DMS 273 (cell line): Measurements from ENCODE around the gene SETD9.

Experiments used
- DNase-seq: peaks from one replicate; lab custom pipeline; 2025; ENCODE audit not compliant: unreplicated experiment; lab: John Stamatoyannopoulos, UW

Gene SETD9, protein sequence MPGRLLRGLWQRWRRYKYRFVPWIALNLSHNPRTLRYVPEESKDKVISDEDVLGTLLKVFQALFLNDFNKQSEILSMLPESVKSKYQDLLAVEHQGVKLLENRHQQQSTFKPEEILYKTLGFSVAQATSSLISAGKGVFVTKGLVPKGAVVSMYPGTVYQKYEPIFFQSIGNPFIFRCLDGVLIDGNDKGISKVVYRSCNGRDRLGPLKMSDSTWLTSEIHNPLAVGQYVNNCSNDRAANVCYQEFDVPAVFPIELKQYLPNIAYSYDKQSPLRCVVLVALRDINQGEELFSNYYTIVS

DNA sequence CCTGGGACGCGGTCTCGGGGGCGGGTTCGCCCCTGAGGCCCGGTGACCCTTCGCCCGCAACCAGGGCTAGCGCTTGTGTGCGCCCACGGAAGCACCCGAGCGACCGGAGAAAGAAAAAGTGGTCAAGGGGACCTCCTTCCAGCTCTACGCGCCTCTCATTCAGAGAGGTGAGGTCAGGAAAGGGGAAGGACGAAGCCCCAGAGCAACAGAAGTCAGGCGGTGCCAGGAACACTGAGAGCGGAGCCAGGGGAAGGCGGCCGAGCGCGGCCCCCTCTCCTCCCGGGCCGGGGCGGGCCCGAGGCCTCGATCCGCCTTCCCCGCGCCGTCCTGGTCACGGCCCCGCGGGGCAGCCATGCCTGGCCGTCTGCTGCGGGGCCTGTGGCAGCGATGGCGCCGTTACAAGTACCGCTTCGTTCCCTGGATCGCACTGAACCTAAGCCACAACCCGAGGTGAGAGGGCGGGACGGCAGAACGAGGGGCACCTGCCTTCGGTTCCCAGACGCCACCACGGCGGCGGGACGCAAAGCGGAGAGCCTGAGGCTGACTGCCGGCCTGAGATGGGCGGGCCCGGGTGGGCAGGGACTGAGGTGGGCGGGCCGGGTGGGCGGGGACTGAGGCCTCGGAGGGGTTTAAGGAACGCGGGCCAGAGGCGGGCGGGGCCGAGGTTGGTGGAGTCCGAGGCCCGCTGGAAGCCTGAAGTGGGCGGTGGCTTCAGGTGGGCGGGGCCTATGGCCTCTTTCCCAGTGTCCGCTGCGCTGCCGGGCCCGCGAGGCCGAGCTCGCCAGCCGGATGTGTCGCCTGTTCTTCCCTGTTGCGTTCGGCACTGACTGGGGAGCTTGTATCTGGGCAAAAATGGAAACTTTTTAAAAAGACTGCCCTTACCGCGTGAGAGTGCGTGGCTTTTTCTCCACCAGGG is at the start of gene SETD9:
Gene SETD9 (plus strand): TSS at position 303 of the 916 bp plus-strand sequence. CDS start 50 bp downstream, at position 353.
- peak; percentile 99 for DNase-seq

DNA sequence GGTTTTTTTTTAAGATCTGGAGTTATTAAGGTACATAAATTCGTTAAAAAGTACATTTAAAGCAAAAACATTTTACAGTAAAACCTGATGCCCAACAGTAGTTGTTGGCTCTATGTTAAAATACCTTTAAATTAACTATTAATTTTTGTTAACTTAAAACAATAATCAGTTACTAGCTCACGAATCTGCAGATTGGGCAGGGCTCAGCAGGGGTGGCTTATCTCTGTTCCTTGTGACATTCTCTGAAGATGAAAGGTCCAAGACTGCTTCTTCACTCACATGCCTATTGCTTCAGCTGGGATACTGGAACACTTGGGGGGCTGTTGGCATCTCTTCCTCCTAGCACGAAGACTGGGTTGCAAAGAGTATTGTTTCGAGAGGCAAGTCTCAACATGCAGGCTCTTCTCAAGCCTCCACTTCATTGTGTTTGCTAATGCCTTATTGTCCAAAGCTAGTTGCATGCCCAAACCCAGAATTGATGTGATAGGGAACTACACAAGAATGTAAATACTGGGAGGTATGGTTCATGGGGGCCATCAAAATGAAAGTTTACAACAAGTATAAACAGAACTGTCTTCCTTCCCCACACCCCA is 47.4 kb upstream of the SETD9 start:
- no peak for DNase-seq

DNA sequence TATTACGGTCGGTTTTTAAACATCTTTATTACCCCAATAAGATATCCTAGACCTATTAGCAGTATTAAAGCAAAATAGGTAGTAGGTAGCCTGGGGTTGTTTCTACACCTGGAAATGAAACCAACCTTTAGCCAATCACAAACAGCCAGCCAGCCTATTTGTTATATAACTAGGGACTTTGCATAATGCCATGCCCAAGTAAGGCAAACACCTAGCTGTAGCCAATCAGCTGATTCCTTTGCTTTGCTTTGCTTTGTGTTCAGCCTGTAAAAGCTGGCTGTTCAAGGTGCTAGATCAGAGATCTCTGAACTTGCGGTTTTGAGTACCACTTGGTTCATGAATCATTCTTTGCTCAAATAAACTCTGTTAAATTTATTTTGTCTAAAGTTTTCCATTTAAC is 46.5 kb upstream of the SETD9 start:
- DNase-seq: no peak

DNA sequence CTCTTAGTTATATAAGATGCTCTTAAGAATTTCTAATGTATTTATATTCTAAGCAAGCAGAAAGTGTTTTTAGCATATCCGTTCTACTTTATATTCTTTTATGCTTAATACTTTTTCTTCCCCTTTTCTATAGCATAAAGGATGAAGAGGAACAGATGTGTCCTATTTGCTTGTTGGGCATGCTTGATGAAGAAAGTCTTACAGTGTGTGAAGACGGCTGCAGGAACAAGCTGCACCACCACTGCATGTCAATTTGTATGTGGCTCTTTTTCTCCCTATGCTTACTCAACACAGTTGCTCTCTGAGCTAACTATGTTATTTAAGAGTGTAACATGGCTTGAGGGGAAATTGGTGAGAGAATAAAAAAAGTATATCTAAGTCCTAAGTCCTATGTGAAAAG is 37.6 kb upstream of the SETD9 start:
- DNase-seq: no peak

DNA sequence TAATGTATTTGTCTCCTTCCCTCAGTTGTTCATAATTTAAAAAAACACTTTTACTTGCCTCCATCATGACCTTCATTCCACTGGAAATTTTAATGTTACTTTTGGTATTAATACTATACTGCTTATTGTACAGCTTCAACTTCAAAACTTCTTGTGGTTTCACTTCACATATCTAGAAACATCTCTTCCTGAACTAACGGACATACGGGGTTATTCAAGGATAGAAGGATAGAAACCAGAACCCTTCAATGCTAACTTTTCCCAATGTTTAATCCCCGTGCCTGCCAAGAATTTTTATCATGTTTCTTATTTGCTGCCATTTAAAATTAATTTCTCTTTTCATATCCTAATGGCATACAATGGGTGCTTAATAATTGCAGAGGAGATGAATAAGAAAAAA is 36.3 kb upstream of the SETD9 start:
- no peak for DNase-seq

DNA sequence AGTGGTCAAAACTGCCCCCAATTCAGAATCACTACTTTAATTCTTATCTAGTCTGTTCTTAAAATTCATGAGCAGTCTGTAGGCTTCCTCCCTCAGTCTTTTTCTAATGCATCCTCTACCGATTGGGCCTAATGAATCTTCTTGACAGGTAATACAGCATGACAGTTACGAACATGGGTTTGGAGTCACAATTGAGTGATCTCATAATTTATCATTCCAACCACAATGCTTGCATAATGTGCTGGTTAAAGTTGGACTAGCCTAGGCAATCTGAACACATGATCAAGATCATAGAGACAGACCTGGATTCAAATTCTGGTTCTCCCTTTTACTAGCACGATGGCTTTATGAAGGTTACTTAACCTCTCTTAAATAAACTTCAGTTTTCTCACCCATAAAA is 33.1 kb upstream of the SETD9 start:
- DNase-seq: no peak

DNA sequence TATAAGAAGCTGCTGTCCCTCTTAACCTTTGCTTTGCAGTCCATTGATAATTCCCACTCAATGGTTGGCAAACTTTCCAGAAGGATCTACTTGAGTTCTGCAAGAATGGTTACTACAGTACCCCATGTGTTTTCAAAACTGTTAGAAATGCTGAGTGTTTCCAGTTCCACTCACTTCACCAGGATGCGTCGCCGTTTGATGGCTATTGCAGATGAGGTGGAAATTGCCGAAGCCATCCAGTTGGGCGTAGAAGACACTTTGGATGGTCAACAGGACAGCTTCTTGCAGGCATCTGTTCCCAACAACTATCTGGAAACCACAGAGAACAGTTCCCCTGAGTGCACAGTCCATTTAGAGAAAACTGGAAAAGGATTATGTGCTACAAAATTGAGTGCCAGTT is 27.8 kb upstream of the SETD9 start:
- DNase-seq: no peak

DNA sequence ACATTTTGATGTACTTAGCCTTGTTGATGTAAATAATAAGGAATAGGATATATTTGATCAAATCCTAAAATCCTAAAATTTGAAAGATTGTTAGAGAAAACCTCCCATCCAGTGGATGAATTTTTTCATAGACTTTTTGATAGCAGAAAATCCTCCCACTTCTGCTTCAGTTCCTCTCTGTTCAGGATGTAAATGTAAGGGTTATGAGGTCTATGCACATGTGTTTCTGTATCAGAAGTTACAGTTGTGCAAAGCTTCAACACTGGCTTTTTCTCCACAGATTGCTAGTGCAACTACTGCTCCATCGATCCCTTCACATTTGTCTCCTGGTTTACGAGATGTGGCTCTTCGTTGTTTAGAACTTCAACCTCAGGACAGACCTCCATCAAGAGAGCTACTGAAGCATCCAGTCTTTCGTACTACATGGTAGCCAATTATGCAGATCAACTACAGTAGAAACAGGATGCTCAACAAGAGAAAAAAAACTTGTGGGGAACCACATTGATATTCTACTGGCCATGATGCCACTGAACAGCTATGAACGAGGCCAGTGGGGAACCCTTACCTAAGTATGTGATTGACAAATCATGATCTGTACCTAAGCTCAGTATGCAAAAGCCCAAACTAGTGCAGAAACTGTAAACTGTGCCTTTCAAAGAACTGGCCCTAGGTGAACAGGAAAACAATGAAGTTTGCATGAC is 16.0 kb upstream of the SETD9 start:
- no peak for DNase-seq

DNA sequence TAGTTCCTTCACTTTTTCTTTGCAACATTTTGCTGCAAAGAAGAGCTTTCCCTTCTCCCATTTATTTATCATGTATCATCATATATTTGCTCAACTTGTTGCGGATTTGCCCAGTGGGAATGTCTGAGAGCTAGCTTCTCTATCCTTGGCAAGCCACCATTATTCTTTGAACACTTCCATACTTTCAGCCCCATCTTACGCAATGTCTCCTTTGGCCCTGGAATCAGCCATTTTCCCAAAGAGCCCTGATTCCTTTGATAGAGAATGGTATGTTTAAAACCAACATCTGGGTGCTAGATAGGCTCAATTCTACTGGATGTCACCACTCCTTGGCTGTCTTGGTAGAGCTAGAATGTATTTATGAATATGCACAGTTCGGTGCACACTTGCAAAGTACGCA is 12.6 kb upstream of the SETD9 start:
- no peak for DNase-seq

DNA sequence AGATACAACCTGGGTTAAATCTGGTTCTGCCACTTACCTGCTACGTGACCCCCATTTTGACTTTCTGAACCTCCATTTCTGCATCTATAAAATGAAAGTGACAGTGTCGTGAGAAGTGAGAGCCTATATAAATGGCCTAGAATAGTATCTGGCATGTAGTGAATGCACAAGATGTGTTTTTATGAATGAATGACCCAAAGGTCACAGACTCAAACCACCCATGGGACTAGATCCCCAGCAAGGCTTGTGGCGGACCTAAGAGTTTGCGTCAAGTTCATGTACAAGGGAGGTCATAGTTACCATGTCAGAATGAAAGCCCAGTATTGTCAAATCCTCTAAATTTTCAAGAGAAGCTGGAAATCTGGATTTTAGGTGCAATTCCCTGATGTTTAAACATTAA is 11.2 kb upstream of the SETD9 start:
- DNase-seq: no peak

DNA sequence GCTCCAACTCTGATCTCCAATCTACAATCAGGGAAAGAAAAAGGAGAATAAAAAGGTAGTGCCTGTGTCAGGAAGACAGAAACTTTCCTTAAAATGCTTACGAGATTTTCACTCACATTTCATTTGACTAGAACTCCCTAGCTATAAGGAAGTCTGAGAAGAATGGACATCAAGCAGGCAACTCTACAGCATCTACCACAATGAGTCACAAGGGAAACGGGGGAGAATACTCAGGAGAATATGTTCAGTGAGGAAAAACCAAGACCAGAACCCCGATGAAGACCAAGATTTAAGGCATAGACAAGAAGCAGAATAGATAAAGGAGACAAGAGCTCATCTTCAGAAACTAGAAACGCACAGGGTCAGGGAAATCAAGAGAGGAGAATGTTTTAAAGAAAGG is 9.0 kb upstream of the SETD9 start:
- DNase-seq: no peak

DNA sequence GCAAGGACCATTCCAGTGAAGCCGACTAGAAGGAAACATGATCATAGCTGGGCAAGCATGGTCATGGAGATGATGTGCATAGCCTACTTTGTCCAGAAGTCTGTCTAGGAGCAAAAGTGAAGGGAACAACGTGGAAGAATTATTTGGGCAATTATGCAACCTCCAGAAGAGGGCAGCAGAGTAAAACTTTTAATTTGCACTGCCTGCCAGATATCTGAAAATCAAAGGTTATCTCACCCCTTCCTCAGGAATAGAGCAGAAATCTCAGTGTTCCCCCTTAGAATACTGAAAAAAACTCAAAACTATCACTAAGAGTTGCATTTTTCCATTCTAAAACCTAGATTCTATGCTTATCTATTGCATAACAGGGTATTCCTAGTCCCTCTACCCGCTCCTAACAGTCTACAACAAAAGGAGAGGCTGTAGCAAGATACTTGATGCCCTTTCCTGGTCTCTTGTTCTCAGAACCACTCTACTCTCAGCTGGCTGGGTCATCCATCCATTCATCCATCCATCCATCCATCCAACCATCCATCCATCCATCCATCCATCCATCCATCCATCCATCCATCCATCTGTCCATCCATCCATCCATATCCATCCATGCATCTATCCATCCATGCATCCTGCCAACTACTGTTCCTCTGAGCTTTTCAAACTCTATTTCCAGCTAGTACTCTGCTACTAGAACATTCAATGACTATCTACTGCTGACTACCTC is 8.4 kb upstream of the SETD9 start:
- peak; percentile 76 for DNase-seq

DNA sequence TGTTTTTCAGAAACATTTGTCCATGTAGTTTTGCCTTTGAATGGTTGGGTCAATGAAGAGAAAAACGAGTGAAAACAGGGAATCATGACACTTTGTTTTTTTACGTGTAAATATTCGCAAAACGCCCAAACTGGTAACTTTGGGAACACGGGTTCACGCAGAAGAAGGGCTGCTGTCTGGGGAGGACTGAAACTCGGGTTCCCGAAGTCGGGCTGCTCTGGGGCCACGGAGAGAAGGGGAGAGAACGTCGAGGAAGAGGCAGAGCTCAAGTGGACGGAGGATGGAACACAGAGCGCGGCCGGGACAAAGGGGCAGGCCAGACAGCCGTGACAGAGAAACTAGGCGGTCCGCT is 478 bp upstream of the SETD9 start:
- no peak for DNase-seq

DNA sequence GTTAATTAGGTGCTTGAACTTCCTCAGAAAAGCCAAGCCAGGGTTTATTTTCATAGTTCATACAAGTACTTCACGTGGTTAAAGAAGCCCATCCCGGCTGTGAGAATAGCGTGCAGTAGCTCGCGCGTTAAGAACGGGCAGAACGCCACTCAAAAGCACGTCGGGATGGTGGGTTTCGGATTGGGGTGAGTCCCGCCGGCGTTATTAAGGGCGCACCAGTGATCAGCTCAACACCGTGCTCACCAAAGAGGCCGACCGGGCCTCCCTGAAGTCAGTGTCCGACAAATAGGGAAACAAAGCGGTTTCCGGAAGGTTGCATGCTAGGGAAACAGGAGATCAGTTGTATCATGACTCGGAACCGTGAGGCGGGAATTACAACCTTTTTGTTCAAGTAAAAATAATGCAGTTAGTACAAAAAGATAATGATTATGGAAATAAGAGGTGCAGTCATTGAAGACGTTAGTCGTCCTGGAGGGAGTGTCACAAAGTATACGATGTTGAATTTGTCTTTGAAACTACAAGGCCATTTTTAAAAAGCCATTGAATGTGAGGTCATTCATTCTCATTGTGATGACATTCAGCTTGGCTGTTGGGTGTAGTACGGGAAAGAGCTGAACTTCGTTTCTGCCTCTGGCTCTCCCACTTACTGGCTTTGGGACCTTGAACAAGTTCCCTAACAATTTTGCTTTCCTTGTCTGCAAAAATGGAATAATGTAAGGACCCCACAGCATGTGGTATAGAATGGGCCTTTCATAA is 992 bp downstream of the SETD9 start:
- DNase-seq: peak; percentile 88

DNA sequence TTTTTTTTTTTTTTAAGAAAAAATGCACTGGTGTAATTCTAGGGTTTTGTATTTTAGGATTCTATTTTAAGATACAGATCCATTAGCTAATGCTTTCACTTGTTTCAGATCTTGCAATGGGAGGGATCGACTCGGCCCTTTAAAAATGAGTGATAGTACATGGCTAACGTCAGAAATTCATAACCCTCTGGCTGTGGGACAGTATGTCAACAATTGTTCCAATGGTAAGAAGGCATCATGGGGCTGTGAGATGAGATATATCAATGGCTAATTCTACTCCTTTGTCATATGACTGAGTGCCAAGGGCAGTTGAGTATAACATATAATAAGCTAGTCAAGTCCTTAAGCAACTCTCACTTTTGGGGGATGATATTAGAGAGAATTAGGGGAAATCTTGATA is 4.4 kb downstream of the SETD9 start:
- DNase-seq: no peak

DNA sequence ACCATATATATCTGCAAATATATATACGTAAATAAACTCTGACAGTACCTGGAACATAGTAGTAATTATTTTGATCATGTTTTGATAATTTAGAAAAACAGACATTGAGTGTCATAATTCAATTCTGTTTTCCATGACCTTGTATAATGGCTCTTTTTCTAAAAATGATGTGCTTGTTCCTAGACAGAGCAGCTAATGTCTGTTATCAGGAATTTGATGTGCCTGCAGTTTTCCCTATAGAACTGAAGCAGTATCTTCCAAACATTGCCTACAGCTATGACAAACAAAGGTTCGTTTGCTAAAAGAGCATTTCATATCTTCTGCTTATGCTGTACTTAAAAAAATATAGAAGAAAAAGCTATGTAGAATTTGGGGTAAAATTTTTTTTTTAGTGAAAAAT is 5.3 kb downstream of the SETD9 start:
- DNase-seq: no peak

DNA sequence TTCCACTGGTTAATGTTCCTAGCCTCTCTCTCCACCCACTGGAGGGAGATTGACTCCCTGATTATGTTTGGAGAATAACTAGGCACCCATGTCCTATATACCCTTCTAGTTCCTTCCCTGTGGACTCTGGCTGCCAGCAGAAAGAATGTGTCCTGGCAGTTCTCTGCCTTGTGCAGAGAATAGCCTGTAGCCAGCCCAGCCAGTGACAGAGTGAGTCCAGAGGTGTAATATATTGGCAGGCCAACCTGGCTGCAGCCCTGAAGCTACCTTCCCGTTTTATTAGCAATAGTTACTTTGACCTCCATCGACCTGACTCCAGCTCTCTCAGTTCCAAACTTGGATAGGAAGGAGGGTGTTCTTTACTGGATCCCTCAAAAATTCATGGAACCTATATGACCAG is 8.1 kb downstream of the SETD9 start:
- DNase-seq: no peak

DNA sequence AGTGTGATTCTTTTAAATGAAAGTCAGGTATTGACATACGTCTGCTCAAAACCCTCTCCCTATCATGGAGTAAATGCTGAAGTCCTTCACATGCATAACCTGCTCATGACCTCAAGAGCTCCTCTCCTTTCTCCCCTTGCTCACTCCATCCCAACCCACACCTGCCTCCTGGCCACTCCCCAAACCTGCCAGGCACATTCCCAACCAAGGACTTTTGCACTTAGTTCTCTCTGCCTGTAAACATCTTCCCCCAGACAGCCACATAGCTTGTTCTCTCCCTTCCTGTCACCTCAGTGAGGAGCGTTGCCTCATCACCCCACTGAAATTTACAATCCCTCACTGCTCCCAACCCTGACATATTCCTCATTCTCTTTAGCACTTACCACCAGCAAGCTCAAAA is 8.7 kb downstream of the SETD9 start:
- DNase-seq: no peak

DNA sequence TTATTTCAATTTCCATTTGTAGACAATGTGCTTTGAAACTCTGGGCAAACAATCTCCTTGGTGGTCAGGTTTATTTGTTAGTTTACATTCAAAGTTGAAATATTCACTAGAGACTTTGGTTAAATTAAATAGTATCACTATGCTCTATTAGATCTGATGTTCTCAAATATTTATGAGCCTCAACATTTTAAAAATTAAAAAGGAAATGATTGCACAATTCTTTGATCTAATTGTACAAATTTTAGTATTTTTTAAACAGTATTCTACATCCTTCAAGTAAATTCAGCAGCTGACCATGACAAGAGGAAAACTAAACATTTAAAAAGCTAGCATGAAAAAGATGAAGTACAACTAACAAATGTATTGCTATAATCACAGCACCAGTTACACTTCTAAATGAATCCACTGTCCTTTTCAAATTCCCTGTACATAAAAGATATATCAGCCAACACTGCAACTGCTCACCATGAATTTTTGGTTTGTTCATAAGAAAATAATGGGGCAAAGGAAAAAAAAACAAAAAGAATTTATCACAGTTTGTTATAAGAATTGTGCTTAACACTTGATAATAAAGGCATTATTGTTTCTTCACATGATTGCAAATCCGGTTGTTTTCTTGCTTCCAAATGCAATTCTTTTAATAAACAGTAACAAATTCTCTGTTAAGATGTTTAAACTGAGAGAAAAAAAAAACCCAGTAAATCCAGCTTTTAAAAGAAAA is 10.7 kb downstream of the SETD9 start:
- DNase-seq: no peak

DNA sequence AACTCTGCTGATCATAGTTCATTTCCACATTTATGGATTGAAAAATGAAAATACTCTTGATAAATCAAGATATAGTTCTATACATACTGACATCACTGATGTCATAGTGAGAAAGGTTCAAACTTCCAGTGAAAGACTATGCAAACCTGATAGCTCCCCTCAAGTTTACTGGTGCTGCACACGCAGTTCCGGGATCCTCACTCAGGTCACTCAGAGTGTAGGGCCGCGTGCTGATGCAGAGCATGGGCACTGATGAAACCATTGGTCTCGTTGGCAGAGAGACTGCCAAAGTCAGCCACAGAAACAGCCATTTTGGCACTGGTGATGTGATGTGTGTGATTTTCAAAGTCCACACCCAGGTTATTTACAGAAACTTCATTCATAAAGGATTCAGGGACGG is 13.5 kb downstream of the SETD9 start:
- DNase-seq: no peak
